ENCODE results near the gene PRODH. TPM values are rescaled to one million over a fixed set of nuclear protein-coding genes. Genes with fewer than 3 reads are reported as not detected.
"Not testable (repeated sequence)": the region's sequence is repeated elsewhere in the genome, so short reads cannot be mapped to it uniquely, and the experiment has no call there.

Gene PRODH
- total RNA-seq, 1 experiment from 2014 or later, result 6.6 TPM

- not testable (repeated sequence) for DNase-seq (ENCODE audit: low spot score)
These were observed 29.7 kb downstream of the PRODH start for GRCh38 chr22:18906410-18906745.

GRCh38 chr22:18905540-18906409 is 30.3 kb downstream of the PRODH start, which contains the start of gene DGCR6:
Gene DGCR6 (plus strand): TSS chr22:18906320. CDS start chr22:18906375, 55 bp downstream.
- no peak for DNase-seq (ENCODE audit: low spot score)

DNA sequence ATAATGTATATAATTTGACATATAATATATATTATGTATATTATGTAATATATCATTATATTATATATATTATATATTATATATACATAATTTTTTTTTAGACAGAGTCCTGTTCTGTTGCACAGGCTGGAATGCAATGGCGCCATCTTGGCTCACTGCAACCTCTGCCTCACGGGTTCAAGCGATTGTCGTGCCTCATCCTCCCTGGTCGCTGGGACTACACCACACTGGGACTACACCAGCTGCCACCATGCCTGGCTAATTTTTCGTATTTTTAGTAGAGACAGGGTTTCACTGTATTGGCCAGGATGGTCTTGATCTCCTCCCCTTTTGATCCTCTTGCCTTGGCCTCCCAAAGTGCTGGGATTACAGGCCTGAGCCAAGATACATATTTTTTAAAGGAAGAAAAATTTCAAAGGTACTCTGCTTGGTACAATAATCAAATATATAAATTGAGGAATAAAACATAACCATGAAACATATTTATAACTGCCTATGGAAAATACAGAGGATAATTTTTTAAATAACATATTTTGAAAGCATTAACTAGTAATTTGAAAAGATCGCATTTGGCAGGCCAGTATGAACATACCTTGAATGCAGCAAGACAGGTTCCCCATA is 39.9 kb downstream of the PRODH start:
- DNase-seq (ENCODE audit: low spot score), result not testable (repeated sequence)

DNA sequence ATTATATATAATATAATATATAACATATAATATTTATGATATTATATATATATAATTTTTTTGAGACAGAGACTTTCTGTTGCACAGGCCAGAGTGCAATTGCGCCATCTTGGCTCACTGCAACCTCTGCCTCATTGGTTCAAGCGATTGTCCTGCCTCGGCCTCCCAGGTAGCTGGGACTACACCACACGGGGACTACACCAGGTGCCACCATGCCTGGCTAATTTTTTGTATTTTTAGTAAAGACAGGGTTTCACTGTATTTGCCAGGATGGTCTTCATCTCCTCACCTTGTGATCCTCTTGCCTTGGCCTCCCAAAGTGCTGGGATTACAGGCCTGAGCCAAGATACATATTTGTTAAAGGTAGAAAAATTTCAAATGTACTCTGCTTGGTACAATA is 42.3 kb downstream of the PRODH start:
- not testable (repeated sequence) for DNase-seq (ENCODE audit: low spot score)

DNA sequence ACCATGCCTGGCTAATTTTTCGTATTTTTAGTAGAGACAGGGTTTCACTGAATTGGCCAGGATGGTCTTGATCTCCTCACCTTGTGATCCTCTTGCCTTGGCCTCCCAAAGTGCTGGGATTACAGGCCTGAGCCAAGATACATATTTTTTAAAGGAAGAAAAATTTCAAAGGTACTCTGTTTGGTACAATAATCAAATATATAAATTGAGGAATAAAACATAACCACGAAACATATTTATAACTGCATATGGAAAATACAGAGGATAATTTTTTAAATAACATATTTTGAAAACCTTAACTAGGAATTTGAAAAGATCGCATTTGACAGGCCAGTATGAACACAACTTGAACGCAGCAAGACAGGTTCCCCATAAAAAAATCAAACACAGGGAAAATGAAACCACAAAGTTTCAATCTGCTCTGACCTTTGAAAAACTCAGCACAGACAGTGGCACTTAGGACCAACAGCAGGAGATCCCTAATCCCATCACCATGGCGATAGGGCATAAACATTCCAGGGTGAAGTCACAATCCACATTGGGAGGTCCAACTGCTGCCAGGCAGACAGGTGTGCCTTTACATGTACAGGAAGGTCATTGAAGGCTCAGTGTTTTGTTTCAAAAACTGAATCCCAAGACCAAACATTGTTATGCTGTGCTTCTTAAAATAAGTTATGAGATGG is 45.4 kb downstream of the PRODH start:
- not testable (repeated sequence) for DNase-seq (ENCODE audit: low spot score)

DNA sequence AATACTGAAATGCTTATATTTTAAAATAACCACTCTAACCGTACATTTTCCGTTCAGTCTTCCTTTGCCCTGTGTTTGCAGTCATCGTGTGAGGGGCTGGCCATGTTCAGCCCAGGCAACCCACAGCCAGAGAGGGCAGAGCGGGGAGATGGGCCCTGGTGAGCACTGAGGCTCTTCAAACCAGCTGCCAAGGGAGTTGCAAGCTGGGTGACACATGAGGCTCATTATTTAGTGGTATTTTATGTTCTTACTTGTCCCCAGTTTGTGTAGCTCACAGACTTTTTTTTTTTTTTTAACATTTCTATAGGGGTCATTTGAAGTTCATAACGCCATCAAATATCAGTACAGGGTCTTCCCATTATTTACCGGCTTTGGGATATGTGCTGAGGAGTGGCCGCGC is 48.0 kb downstream of the PRODH start:
- DNase-seq (ENCODE audit: low spot score), result no peak

- not testable (repeated sequence) for DNase-seq (ENCODE audit: low spot score)
These were observed 51.6 kb downstream of the PRODH start for GRCh38 chr22:18884465-18884864.

- not testable (repeated sequence) for DNase-seq (ENCODE audit: low spot score)
These were observed 54.8 kb downstream of the PRODH start for GRCh38 chr22:18881260-18881659.

Other genes starting within 250 kb of the PRODH start
- gene DGCR6, start 30.0 kb downstream of the PRODH start, total RNA-seq (2014; rRNA removed; shearing (Covaris generic)), result 0.36 and 1.2 TPM in 2 replicates
- gene DGCR2, start 186.1 kb upstream of the PRODH start, total RNA-seq (2014; rRNA removed; shearing (Covaris generic)), result 15.6 and 22.8 TPM in 2 replicates
- not detected in 2 replicates for gene TSSK2, start 195.0 kb upstream of the PRODH start, total RNA-seq (2014; rRNA removed; shearing (Covaris generic))
- 12.0 and 12.8 TPM in 2 replicates for gene ESS2, start 208.4 kb upstream of the PRODH start, total RNA-seq (2014; rRNA removed; shearing (Covaris generic))
- not detected in 2 replicates for gene GSC2, start 214.0 kb upstream of the PRODH start, total RNA-seq (2014; rRNA removed; shearing (Covaris generic))
- gene SLC25A1, start 242.4 kb upstream of the PRODH start, total RNA-seq (2014; rRNA removed; shearing (Covaris generic)), result 62.6 and 83.8 TPM in 2 replicates